ENCODE data around the gene SLC4A5. TPM values are rescaled to one million over a fixed set of nuclear protein-coding genes. Genes with fewer than 3 reads are reported as not detected.

SLC4A5 gene
- total RNA-seq, 1 donor from 2014 or later: 1.8 TPM

DNA sequence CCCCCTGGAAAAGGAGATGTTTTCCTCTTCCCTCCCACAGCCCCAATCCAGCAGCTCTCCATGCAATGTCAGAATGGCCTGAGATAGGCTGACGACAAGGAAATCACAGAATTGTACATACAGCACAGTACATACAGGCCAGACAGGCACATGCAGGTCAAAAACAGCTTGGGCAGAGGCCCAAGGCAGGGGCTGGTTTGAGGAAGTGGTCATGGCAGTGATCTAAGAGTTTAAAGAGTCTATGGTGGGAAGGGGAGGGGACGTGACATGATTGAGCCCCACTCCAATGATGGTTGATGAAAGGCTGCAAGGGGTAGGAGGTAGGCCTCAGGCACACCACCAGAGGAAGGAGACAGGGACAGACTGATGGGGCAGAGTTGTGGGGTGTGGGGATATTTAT, 32.6 kb upstream of the SLC4A5 start:
- no peaks in the 10 kb centered on the region for H3K27me3 Mint-ChIP-seq (ENCODE audit: low read depth)
- intact Hi-C loops (cut with micrococcal nuclease): no loop called here
- peaks cover 11% of the 10 kb centered on the region for H3K4me1 Mint-ChIP-seq (ENCODE audit: low read depth)
- H3K36me3 Mint-ChIP-seq (ENCODE audit: low read depth): peaks cover 19% of the 10 kb centered on the region
- no peaks in the 10 kb centered on the region for H3K9me3 Mint-ChIP-seq
- DNase-seq (ENCODE audit: low spot score): no peak
- no peak overlapping the region for H3K27ac Mint-ChIP-seq
- H3K4me3 Mint-ChIP-seq (ENCODE audit: low read depth): no peak overlapping the region

DNA sequence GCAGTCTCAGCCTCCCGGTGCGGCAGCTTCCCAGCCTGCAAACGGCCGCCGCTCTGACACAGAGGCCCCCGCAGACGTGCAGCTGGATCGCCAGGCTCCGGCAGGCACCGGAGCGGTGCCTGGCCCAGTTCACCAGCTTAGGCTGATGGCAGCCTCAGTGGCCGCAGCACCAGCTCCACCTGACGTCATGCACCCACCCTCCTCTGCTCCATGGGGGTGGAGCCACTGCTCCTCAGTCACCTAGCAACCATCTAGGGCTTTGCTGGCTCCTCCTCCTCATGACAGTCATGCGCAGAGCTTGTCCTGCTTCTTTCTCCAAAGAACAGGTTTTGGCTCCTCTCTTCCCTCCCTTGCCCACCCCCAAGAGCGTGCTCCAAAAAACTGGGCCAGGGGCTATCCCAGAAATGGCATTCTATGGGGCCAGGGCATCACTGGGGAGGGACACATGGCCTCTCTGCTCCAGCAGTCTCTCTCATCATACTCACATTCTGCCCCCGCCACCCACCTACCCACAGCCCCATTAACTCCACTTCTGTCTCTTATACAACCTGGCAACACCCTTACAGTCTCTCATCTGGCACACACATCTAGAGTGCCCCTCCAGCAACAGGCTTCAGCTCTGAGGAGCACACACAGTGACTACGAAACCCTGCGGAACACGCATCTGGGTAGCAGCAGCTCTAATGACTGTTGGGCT, 31.4 kb upstream of the SLC4A5 start:
- H3K27me3 Mint-ChIP-seq (ENCODE audit: low read depth): no peaks in the 10 kb centered on the region
- intact Hi-C loops (cut with micrococcal nuclease): no loop called here
- DNase-seq (ENCODE audit: low spot score): no peak
- peaks cover 2% of the 10 kb centered on the region for H3K4me1 Mint-ChIP-seq (ENCODE audit: low read depth)
- H3K27ac Mint-ChIP-seq: peak overlapping the region; percentile 19
- H3K4me3 Mint-ChIP-seq (ENCODE audit: low read depth): no peak overlapping the region
- peaks cover 29% of the 10 kb centered on the region for H3K36me3 Mint-ChIP-seq (ENCODE audit: low read depth)
- no peaks in the 10 kb centered on the region for H3K9me3 Mint-ChIP-seq

GRCh38 chr2:74373985-74374384, 30.8 kb upstream of the SLC4A5 start:
- Mint-ChIP-seq H3K4me1 (ENCODE audit: low read depth) (peaks cover 2% of the 10 kb centered on the region), H3K27ac (no peak overlapping the region), H3K36me3 (ENCODE audit: low read depth) (peaks cover 33% of the 10 kb centered on the region), H3K9me3 (no peaks in the 10 kb centered on the region), H3K4me3 (ENCODE audit: low read depth) (no peak overlapping the region), H3K27me3 (ENCODE audit: low read depth) (no peaks in the 10 kb centered on the region)
- no peak for DNase-seq (ENCODE audit: low spot score)
- intact Hi-C loops (cut with micrococcal nuclease): no loop called here

GRCh38 chr2:74373221-74373676, 30.0 kb upstream of the SLC4A5 start:
- peaks cover 40% of the 10 kb centered on the region for H3K36me3 Mint-ChIP-seq (ENCODE audit: low read depth)
- H3K9me3 Mint-ChIP-seq: no peaks in the 10 kb centered on the region
- H3K27ac Mint-ChIP-seq: no peak overlapping the region
- H3K27me3 Mint-ChIP-seq (ENCODE audit: low read depth): no peaks in the 10 kb centered on the region
- no peak overlapping the region for H3K4me3 Mint-ChIP-seq (ENCODE audit: low read depth)
- DNase-seq (ENCODE audit: low spot score): no peak
- H3K4me1 Mint-ChIP-seq (ENCODE audit: low read depth): no peaks in the 10 kb centered on the region
- intact Hi-C loops (cut with micrococcal nuclease): no loop called here

DNA sequence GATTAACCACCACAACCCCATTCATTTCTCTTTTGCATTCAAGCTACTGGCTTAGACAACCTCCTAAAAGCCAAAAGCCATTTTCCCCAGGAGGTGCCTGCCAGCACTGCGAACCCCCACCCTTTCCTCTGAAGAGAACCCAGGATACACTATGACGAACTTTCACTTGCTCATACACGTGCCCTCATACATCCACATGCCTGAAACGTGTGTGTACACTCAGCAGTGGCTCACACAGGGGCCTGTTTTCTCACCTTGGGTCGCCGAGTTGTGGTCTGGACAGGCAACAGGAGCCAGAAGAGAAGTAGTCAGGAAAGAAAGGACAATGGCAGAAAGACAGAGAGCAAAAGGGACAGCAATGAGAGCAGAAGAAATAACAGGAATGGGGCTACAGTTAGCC, 29.5 kb upstream of the SLC4A5 start:
- Mint-ChIP-seq H3K9me3 (no peaks in the 10 kb centered on the region), H3K36me3 (ENCODE audit: low read depth) (peaks cover 42% of the 10 kb centered on the region), H3K4me1 (ENCODE audit: low read depth) (no peaks in the 10 kb centered on the region), H3K4me3 (ENCODE audit: low read depth) (no peak overlapping the region), H3K27me3 (ENCODE audit: low read depth) (no peaks in the 10 kb centered on the region), H3K27ac (no peak overlapping the region)
- intact Hi-C loops (cut with micrococcal nuclease): no loop called here
- DNase-seq (ENCODE audit: low spot score): no peak

DNA sequence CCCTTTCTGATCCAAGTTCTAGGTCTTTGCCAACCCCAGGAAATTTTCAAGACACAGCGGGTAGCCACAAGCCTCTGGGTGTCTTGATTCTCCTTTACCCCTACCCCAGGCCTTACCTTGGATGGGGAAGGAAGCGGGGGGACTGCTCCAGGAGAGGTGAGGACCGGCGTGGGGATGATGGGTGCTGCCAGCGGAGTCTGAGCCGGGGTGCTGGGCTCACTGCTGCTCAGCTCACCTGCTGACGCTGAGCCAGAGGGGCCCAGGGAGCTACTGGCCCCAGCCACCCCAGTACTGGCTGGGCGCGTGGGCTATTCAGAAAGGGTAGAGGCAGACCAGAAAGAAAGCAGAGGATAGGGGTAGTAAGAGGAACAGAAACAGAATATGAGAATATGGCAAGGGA, 28.2 kb upstream of the SLC4A5 start:
- no peaks in the 10 kb centered on the region for H3K4me1 Mint-ChIP-seq (ENCODE audit: low read depth)
- peaks cover 46% of the 10 kb centered on the region for H3K36me3 Mint-ChIP-seq (ENCODE audit: low read depth)
- no peaks in the 10 kb centered on the region for H3K27me3 Mint-ChIP-seq (ENCODE audit: low read depth)
- H3K4me3 Mint-ChIP-seq (ENCODE audit: low read depth): no peak overlapping the region
- DNase-seq (ENCODE audit: low spot score): no peak
- intact Hi-C loops (cut with micrococcal nuclease): no loop called here
- H3K9me3 Mint-ChIP-seq: no peaks in the 10 kb centered on the region
- no peak overlapping the region for H3K27ac Mint-ChIP-seq

GRCh38 chr2:74369976-74370375, 26.8 kb upstream of the SLC4A5 start:
- Mint-ChIP-seq H3K4me3 (ENCODE audit: low read depth) (no peak overlapping the region), H3K27me3 (ENCODE audit: low read depth) (no peaks in the 10 kb centered on the region), H3K9me3 (no peaks in the 10 kb centered on the region), H3K36me3 (ENCODE audit: low read depth) (peaks cover 57% of the 10 kb centered on the region), H3K27ac (no peak overlapping the region), H3K4me1 (ENCODE audit: low read depth) (no peaks in the 10 kb centered on the region)
- intact Hi-C loops (cut with micrococcal nuclease): no loop called here
- DNase-seq (ENCODE audit: low spot score): no peak

GRCh38 chr2:74368499-74368898, 25.3 kb upstream of the SLC4A5 start:
- Mint-ChIP-seq H3K4me3 (ENCODE audit: low read depth) (no peak overlapping the region), H3K4me1 (ENCODE audit: low read depth) (no peaks in the 10 kb centered on the region), H3K27ac (no peak overlapping the region), H3K36me3 (ENCODE audit: low read depth) (peaks cover 64% of the 10 kb centered on the region), H3K27me3 (ENCODE audit: low read depth) (no peaks in the 10 kb centered on the region), H3K9me3 (no peaks in the 10 kb centered on the region)
- intact Hi-C loops (cut with micrococcal nuclease): no loop called here
- no peak for DNase-seq (ENCODE audit: low spot score)

DNA sequence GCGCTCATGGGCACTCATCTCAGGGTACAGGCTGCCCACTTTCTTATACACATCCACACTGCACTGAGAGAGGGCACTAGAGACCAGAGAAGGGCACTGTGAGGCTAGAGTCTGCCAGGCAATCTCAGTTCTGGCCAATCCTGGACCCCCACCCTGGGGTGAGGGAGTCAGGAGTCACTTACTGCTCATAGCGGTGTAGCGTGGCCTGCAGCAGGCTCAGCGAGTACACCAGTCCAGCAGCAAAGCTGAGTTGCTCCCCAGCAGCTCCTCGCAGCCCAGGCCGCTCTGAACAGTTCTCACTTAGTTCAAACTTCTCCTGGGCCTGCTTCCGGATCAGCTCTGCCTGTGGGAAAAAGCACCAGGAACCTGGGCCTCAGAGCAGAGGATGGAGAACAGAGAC, 24.6 kb upstream of the SLC4A5 start:
- H3K4me3 Mint-ChIP-seq (ENCODE audit: low read depth): no peak overlapping the region
- H3K9me3 Mint-ChIP-seq: no peaks in the 10 kb centered on the region
- no peak for DNase-seq (ENCODE audit: low spot score)
- peaks cover 66% of the 10 kb centered on the region for H3K36me3 Mint-ChIP-seq (ENCODE audit: low read depth)
- intact Hi-C loops (cut with micrococcal nuclease): no loop called here
- no peaks in the 10 kb centered on the region for H3K4me1 Mint-ChIP-seq (ENCODE audit: low read depth)
- H3K27ac Mint-ChIP-seq: no peak overlapping the region
- H3K27me3 Mint-ChIP-seq (ENCODE audit: low read depth): no peaks in the 10 kb centered on the region

DNA sequence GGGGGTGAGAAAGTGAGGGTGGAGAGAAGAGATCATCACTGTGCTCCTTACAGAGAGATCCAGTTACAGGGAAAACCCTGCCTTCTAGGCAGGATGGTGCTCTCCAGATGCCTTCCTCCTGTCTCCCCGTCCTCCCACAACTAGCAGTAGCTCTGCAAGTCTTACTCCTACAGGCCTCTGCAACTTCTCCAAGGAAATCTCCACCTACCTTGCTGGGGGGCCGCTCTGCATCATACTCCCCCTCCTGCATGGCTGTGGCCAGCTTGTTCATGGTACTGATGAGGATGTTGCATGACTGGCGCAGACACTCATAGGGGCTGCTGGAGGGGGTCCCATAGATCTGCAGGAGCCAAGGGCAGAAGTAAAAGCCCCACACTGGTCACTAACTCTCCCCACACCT, 22.8 kb upstream of the SLC4A5 start:
- H3K4me1 Mint-ChIP-seq (ENCODE audit: low read depth): no peaks in the 10 kb centered on the region
- no peak for DNase-seq (ENCODE audit: low spot score)
- intact Hi-C loops (cut with micrococcal nuclease): no loop called here
- H3K36me3 Mint-ChIP-seq (ENCODE audit: low read depth): peaks cover 76% of the 10 kb centered on the region
- H3K4me3 Mint-ChIP-seq (ENCODE audit: low read depth): no peak overlapping the region
- no peaks in the 10 kb centered on the region for H3K27me3 Mint-ChIP-seq (ENCODE audit: low read depth)
- no peak overlapping the region for H3K27ac Mint-ChIP-seq
- no peaks in the 10 kb centered on the region for H3K9me3 Mint-ChIP-seq

DNA sequence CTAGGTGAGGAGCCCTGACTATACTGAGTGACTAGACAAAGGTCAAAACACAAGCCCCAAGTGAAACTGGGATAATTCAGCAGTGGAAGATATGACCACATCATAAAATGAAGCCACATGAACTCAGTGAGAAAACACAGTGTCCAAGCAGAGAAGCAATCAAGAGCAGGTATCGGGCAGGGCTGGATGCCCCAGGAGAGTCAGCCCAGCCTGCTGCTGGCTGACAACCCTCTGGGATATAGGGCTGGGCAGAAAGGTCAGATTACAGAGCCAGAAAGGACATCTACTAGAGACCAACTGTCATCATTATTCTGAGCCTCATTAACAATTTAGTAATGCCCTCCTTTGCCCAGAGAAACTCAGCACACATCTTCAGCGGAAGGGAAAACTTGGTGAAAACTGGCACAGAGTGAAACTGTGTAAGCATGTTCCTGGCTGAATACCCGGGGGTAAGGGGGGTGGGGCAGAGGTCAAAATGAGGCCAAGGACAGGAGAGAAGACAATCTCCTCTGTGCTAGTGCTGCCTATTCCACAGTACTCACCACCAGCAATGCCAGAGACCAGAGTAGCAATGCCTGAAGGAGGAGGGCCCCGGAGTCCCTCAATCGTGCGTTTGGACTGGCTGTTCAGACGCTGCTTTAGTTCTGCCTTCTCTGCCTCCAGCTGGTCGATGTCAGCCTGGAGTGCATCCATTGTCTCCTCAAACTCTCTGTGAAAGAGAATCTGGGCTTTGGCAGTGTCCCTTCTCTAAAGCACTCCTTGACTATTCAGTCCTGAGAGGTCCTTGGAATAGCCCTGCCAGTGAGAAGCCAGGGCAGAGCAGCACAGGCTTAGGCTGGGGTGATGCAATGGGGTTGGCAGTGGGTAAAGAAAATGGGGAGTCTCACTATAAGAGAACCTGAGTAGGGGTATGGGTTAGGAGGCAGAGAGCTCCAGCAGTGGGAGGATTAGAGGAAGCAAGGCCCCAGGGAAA, 21.6 kb upstream of the SLC4A5 start:
- H3K27ac Mint-ChIP-seq: no peak overlapping the region

DNA sequence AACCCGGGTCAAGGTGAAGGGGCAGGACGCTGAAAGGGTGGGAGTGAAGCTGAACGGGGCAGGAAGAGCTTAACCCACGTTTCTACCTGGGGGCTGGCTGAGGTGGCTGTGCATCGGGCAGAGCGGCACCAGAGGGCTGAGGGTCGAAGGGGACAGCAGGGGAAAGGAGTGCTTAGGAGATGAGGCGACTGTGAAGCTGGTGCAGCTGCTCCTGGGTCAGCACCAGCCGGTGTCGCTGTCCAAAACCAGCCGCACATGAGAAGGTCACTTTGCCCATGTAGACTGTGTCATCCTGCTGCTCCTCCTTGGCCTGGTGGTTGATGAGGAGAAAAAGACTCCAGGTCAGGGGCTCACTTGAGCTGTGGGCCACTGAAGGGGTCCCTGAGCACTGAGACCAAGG, 18.1 kb upstream of the SLC4A5 start:
- no peak for DNase-seq (ENCODE audit: low spot score)
- Mint-ChIP-seq H3K36me3 (ENCODE audit: low read depth) (peaks cover 49% of the 10 kb centered on the region), H3K27me3 (ENCODE audit: low read depth) (no peaks in the 10 kb centered on the region), H3K9me3 (no peaks in the 10 kb centered on the region), H3K4me3 (ENCODE audit: low read depth) (no peak overlapping the region), H3K27ac (no peak overlapping the region), H3K4me1 (ENCODE audit: low read depth) (no peaks in the 10 kb centered on the region)
- intact Hi-C loops (cut with micrococcal nuclease): no loop called here

More for the DNA sequence above, 21.6 kb upstream of the SLC4A5 start:
- Mint-ChIP-seq H3K9me3 (no peaks in the 10 kb centered on the region), H3K4me3 (ENCODE audit: low read depth) (no peak overlapping the region), H3K36me3 (ENCODE audit: low read depth) (peaks cover 70% of the 10 kb centered on the region), H3K27me3 (ENCODE audit: low read depth) (no peaks in the 10 kb centered on the region), H3K4me1 (ENCODE audit: low read depth) (no peaks in the 10 kb centered on the region)
- DNase-seq (ENCODE audit: low spot score): no peak
- intact Hi-C loops (cut with micrococcal nuclease): no loop called here

DNA sequence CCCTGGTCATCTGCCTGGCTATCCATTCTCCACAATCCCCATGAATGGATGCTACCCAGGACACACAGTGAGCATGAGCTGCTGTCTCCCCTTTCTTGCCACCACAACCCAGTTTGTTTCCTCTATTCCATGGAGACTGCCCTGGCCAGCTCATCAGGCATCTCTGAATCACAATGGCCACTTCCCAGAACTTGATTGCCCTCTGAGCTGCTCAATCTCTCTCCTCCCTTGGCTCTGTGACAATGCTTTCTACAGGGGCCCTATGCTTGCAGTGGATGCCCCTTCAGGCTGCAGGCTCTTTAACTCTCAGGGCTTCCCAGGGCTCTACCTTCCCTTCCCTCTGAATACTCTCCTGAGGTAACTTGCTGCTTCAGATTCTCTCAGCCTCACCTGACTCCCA, 14.4 kb upstream of the SLC4A5 start:
- no peaks in the 10 kb centered on the region for H3K9me3 Mint-ChIP-seq
- intact Hi-C loops (cut with micrococcal nuclease): no loop called here
- no peak for DNase-seq (ENCODE audit: low spot score)
- no peaks in the 10 kb centered on the region for H3K4me1 Mint-ChIP-seq (ENCODE audit: low read depth)
- no peaks in the 10 kb centered on the region for H3K27me3 Mint-ChIP-seq (ENCODE audit: low read depth)
- H3K27ac Mint-ChIP-seq: no peak overlapping the region
- peaks cover 31% of the 10 kb centered on the region for H3K36me3 Mint-ChIP-seq (ENCODE audit: low read depth)
- H3K4me3 Mint-ChIP-seq (ENCODE audit: low read depth): no peak overlapping the region
